NCI-H2227 (cell line): ENCODE data around the gene PDE4A.
"Not testable (repeated sequence)": the region's sequence is repeated elsewhere in the genome, so short reads cannot be mapped to it uniquely, and the experiment has no call there.

Experiments used
- DNase-seq: peaks from one replicate; lab custom pipeline; 2025; ENCODE audit not compliant: unreplicated experiment; lab: John Stamatoyannopoulos, UW

The PDE4A gene

DNA sequence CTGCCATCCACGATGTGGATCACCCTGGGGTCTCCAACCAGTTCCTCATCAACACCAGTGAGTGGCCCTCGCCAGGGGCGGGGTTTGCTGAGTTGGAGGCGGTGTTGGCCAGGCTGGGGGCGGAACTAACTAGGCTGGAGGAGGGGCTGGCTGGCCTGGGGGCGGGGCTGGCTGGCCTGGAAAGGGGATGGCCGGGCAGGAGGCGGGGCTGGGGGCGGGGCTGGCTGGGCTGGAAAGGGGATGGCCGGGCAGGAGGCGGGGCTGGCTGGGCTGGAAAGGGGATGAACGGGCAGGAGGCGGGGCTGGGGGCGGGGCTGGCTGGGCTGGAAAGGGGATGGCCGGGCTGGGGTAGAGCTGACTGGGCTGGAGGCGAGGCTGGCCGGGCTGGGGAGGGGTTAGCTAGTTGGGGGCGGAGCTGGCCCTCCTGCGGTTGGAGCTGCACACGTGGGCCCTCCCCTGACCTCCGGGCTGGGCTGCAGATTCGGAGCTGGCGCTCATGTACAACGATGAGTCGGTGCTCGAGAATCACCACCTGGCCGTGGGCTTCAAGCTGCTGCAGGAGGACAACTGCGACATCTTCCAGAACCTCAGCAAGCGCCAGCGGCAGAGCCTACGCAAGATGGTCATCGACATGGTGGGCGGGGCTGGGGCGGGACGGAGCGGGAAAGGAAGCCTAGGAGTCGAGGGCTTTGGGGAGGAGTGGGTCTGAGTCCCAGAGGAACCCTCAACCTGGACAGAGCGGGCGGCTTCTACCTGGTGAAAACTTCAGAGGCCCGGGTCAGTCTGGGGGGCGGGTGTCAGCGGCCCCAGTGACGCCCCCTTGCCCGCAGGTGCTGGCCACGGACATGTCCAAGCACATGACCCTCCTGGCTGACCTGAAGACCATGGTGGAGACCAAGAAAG lies 41.0 kb downstream of the PDE4A start:
- DNase-seq: peak; percentile 94

DNA sequence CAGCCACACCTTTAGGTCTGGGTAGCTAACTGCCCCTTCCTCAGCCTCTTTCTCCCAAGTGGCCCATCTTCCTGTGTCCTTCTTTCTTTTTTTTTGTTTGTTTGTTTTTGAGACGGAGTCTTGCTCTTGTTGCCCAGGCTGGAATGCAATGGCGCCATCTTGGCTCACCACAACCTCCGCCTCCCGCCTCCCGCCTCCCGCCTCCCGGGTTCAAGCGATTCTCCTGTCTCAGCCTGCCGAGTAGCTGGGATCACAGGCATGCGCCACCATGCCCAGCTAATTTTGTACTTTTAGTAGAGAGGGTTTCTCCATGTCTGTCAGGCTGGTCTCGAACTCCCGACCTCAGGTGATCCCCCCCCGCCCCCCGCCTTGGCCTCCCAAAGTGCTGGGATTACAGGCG lies 41.7 kb downstream of the PDE4A start:
- not testable (repeated sequence) for DNase-seq

GRCh38 chr19:10462557-10462956 lies 42.2 kb downstream of the PDE4A start:
- no peak for DNase-seq

- no peak for DNase-seq
Observed at GRCh38 chr19:10464456-10464855, 44.1 kb downstream of the PDE4A start.

DNA sequence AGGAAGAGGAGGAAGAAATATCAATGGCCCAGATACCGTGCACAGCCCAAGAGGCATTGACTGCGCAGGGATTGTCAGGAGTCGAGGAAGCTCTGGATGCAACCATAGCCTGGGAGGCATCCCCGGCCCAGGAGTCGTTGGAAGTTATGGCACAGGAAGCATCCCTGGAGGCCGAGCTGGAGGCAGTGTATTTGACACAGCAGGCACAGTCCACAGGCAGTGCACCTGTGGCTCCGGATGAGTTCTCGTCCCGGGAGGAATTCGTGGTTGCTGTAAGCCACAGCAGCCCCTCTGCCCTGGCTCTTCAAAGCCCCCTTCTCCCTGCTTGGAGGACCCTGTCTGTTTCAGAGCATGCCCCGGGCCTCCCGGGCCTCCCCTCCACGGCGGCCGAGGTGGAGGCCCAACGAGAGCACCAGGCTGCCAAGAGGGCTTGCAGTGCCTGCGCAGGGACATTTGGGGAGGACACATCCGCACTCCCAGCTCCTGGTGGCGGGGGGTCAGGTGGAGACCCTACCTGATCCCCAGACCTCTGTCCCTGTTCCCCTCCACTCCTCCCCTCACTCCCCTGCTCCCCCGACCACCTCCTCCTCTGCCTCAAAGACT lies 46.9 kb downstream of the PDE4A start:
- no peak for DNase-seq

DNA sequence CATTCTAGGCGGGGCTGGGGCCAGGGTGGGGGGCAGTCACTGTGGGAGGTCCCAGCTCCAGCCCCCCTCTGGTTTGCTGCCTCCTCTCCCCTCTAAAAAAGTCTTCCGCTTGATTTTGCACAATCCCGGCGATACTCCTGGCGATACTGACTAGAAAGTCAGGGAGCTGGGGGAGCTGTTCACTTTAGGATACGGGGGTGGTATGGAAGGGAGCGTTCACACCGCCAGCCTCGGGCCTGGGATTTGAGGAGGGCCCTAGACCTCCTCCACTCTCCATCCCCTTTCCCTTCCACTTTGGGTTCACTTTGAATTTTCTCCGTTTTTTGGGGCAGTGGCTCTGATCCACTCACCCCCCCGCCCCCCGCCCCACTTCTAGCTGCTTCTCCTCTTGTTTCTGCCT lies 47.8 kb downstream of the PDE4A start:
- no peak for DNase-seq

DNA sequence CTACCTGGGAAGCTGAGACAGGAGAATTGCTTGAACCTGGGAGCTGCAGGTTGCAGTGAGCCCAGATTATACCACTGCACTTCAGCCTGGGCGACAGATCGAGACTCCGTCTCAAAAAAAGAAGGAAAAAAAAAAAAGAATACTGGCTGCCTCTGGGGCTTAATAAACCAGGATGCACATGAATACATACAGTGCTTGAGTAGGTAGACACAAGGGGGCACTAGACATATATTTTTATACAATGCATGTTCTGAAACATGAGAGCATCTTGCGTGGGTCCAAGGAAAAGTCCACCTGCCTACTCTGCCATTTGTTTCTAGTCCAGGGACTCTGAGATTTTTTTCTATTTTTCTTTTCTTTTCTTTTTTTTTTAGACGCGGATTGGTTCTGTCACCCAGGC lies 51.6 kb downstream of the PDE4A start:
- peak; percentile 33 for DNase-seq

- DNase-seq: no peak
Observed at GRCh38 chr19:10473192-10473591, 52.9 kb downstream of the PDE4A start.

DNA sequence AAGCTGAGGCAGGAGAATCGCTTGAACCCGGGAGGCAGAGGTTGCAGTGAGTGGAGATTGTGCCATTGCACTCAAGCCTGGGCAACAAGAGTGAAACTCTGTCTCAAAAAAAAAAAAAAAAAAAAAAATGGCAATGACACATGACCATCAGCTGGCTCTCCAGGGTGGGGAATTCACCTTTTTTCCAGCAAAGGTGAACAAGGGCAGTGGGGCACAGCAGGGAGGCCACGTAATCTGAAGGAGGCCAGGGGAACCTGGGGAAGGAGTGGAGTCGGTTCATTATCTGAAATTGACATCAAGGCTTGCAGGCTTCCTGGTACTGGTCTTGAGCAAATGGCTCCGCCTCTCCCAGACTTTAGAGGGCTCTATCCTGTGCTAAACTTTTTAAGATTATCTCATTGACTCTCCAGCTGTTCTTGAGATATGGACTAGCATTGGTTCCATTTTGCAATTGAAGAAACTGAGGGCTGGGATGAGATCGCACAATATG lies 54.7 kb downstream of the PDE4A start:
- DNase-seq: no peak

GRCh38 chr19:10478476-10478875 lies 58.1 kb downstream of the PDE4A start:
- no peak for DNase-seq

DNA sequence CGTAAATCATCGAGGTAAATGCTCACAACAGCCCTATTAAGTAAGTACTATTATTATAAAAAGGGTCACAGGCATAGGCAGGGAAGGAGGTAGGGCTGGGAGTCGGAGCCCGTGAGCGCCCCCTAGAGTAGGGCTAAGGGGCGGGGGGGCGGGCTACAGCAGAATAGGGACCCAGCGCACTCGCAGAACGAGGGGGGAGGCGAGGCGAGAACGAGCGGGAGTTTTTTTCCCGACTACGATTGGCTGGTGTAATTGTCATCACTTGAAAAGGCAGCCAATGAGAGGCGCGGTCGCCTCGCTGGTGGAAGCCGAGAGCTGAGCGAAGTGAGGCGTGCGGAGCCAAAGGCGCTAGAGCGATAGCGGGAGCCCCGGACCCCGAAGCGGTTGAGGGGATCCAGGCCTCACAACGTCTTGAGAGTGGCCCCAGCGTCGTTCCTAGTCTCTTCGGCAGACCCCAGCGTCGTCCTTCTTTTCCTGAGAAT lies 58.6 kb downstream of the PDE4A start:
- DNase-seq: peak; percentile 91

- DNase-seq: no peak
Observed at GRCh38 chr19:10486551-10486950, 66.2 kb downstream of the PDE4A start.

DNA sequence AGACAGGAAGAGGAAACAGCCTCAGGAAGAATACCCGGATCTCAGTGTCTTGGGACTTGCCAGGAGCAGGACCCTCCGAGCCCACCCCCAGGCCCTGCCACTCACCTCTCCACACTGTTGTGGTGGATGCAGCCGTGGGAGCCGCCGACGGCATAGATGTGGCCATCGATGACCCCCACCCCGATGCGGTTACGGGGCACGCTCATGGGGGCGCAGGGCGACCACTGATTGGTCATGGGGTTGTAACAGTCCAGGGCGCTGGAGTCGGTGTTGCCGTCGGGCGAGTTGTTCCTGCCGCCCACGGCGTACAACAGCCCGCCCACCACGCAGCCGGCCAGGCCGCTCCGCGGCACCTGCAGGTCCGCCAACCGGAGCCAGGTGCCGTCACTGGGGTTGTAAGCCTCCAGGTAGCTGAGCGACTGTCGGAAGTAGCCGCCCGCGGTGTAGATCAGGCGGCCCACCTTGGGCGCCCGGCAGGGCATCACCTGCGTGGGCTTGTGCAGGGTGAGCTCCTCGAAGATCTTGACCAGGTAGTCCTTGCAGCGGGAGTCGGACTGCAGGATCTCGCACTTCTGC lies 71.2 kb downstream of the PDE4A start:
- DNase-seq: no peak

DNA sequence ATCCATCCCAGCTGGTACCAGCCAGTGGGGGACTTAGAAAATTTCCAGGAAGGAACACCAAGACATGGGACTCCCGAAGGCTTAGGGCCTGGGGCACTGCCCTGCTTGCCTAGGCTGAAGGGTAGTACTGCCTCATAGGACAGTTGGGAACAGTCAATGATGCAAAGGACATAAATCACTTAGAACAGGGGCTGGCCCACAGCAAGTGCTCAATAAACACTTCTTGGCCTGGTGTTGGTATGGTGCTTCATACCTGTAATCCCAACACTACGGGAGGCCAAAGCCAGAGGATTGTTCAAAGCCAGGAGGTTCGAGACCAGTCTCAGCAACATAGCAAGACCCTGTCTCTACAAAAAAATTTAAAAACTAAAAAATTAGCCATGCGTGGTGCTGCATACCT lies 77.0 kb downstream of the PDE4A start:
- no peak for DNase-seq

GRCh38 chr19:10499550-10500246 lies 79.4 kb downstream of the PDE4A start:
- DNase-seq: no peak

DNA sequence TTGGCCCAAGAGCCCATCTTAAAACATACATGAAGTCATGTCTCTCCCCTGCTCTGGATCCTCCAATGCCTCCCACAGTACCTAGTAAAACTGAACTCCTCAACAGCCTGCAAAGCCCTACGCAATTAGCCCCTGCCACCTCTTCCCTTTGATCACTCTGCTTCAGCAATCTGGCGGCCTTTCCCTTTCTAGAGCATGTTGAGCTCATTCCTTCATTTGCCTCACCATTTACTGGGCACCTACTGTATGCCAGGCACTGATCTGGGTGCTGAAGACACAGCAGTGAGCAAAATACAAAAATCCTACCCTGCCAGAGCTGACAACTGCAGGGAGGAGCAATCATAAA lies 79.9 kb downstream of the PDE4A start:
- DNase-seq: no peak

- peak; percentile 45 for DNase-seq
Observed at GRCh38 chr19:10501971-10502523, 81.7 kb downstream of the PDE4A start.

GRCh38 chr19:10502524-10503001 lies 82.2 kb downstream of the PDE4A start:
- DNase-seq: peak; percentile 91

GRCh38 chr19:10503002-10503789 lies 82.9 kb downstream of the PDE4A start, which contains the start of gene KEAP1:
Gene KEAP1 (minus strand): TSS chr19:10503356. CDS start chr19:10500033, 3,323 bp downstream.
- DNase-seq: peak; percentile 55
